ENCODE results near the gene PINK1.

Gene PINK1

DNA sequence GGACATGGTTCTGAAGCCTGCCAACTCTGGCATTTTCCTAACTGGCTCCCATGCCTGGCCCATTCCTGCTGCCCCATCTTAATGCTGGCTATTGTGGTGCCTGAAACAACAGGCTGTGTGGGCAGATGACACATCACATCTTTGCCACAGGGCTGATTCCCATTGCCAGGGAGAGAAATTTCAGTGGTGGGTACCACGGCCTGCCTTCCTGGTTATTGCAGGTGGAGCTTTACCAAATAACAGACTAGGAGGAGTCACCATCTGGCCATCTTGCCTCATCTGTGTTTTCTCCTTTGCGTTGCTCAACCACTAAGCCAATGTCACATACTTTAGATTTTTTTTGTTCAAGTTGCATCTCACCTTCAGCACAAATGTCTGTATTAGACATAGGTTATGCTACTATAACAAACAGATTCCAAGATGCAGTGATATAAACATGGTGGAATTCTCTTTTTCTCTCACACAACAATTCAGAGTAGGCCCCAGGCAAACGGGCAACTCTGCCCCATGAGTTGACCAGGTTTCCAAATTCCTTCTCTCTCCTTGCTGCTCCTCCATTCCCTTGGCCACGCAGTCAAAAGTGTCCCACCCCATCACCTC is 30.3 kb upstream of the PINK1 start:
- TF ChIP-seq GATA3 (IDR thresholded peaks at IDR 0.05; ENCODE audit: low read depth, low read length) (no peak), GATA2 (IDR thresholded peaks at IDR 0.05; ENCODE audit: low read depth, low read length) (no peak)

GRCh38 chr1:20603504-20604464 is 29.5 kb upstream of the PINK1 start:
- TF ChIP-seq GATA2 (IDR thresholded peaks at IDR 0.05; ENCODE audit: low read depth, low read length) (no peak), GATA3 (IDR thresholded peaks at IDR 0.05; ENCODE audit: low read depth, low read length) (no peak)

DNA sequence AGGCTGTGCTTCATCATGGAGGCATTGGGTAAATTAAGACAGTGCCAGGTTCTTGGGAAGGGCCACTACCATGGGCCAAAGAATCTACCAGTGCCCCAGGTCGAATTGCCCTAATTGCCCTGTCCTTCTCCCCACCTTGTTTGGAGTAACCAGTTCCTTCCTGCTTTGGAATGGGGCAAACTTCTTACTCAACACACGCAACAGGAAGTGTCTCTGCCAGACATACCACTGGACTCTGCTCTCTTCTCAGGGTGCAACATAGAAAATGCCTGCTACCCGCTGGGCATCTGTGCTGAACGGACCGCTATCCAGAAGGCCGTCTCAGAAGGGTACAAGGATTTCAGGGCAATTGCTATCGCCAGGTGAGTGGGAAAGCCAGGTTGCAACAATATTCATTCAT is 28.6 kb upstream of the PINK1 start:
- no peak for TF ChIP-seq GATA2 (IDR thresholded peaks at IDR 0.05; ENCODE audit: low read depth, low read length)
- TF ChIP-seq GATA3 (IDR thresholded peaks at IDR 0.05; ENCODE audit: low read depth, low read length) = no peak

GRCh38 chr1:20609541-20609940 is 23.7 kb upstream of the PINK1 start:
- TF ChIP-seq GATA2 (IDR thresholded peaks at IDR 0.05; ENCODE audit: low read depth, low read length) (no peak), GATA3 (IDR thresholded peaks at IDR 0.05; ENCODE audit: low read depth, low read length) (no peak)

- TF ChIP-seq GATA2 (IDR thresholded peaks at IDR 0.05; ENCODE audit: low read depth, low read length) (no peak), GATA3 (IDR thresholded peaks at IDR 0.05; ENCODE audit: low read depth, low read length) (no peak)
Measured at GRCh38 chr1:20610970-20611369, 22.3 kb upstream of the PINK1 start.

- no peak for TF ChIP-seq GATA2 (IDR thresholded peaks at IDR 0.05; ENCODE audit: low read depth, low read length)
- no peak for TF ChIP-seq GATA3 (IDR thresholded peaks at IDR 0.05; ENCODE audit: low read depth, low read length)
Measured at GRCh38 chr1:20611652-20612051, 21.6 kb upstream of the PINK1 start.

DNA sequence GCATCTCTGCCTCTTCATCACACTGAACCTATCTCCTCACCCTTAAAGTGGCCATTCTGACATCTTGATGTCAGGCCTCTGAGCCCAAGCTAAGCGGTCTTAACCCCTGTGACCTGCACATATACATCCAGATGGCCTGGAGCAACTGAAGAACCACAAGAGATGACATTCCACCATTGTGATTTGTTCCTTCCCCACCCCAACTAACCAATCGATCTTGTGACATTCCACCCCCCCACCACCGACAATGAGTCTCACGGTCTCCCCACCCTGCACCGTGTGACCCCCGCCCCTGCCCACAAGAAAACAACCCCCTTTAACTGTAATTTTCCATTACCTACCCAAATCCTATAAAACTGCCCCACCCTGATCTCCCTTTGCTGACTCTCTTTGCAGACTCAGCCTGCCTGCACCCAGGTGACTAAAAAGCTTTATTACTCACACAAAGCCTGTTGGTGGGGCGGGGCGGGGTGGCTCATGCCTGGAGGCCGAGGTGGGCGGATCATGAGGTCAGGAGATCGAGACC is 21.0 kb upstream of the PINK1 start:
- TF ChIP-seq GATA3 (IDR thresholded peaks at IDR 0.05; ENCODE audit: low read depth, low read length) (no peak), GATA2 (IDR thresholded peaks at IDR 0.05; ENCODE audit: low read depth, low read length) (no peak)

DNA sequence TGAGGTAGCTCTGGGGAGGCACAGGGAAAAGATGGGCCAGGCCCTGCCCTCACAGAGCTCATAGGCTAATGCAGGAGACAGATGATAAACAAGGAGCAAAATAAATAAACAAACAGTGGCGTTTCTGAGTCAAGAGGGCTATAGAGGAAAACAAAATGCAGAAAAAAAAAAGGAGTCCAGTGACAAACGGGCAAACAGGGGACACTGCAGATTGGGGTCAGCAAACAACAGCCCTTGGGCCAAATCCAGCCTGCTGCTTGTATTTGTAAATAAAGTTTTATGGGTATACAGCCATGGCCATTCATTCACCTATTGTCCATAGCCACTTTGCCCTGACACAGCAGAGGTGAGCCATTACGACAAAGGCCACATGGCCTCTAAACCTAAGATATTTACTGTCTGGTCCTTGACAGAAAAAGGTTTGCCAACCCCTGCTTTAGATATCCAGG is 19.1 kb upstream of the PINK1 start:
- no peak for TF ChIP-seq GATA3 (IDR thresholded peaks at IDR 0.05; ENCODE audit: low read depth, low read length)
- TF ChIP-seq GATA2 (IDR thresholded peaks at IDR 0.05; ENCODE audit: low read depth, low read length) = no peak

- TF ChIP-seq GATA2 (IDR thresholded peaks at IDR 0.05; ENCODE audit: low read depth, low read length) (no peak), GATA3 (IDR thresholded peaks at IDR 0.05; ENCODE audit: low read depth, low read length) (no peak)
Measured at GRCh38 chr1:20615946-20616846, 17.1 kb upstream of the PINK1 start.

- no peak for TF ChIP-seq GATA3 (IDR thresholded peaks at IDR 0.05; ENCODE audit: low read depth, low read length)
Measured at GRCh38 chr1:20616847-20617487, 16.3 kb upstream of the PINK1 start.

- TF ChIP-seq GATA3 (IDR thresholded peaks at IDR 0.05; ENCODE audit: low read depth, low read length) (no peak), GATA2 (IDR thresholded peaks at IDR 0.05; ENCODE audit: low read depth, low read length) (no peak)
Measured at GRCh38 chr1:20618550-20618949, 14.7 kb upstream of the PINK1 start.

DNA sequence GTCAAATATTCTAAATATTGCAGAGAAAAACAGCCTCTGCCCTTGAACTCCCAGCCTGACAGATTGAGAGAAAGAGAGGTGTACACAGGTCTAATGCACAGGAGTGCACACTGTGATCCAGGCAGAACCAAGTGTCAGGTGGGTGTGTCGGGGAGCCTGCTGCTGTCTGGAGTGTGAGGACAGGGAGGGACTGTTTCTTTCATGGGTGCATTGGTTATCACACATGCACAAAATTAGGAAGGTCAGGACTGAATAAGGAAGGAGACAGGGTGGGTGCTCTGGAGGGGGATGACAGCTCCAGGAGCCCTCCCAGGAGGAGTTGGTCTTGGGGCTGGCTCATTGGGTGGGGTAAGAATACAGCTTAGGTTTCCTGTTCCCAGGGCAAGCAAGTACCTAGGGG is 13.3 kb upstream of the PINK1 start:
- no peak for TF ChIP-seq GATA3 (IDR thresholded peaks at IDR 0.05; ENCODE audit: low read depth, low read length)
- TF ChIP-seq GATA2 (IDR thresholded peaks at IDR 0.05; ENCODE audit: low read depth, low read length) = no peak

GRCh38 chr1:20621012-20621411 is 12.2 kb upstream of the PINK1 start:
- no peak for TF ChIP-seq GATA3 (IDR thresholded peaks at IDR 0.05; ENCODE audit: low read depth, low read length)
- no peak for TF ChIP-seq GATA2 (IDR thresholded peaks at IDR 0.05; ENCODE audit: low read depth, low read length)

All from SH-SY5Y (cell line).